NT2/D1 (cell line): ENCODE results near the gene SLC2A6.

Experiments
- DNase-seq: peaks from one replicate; pipeline ENCODE4 v3.0.0-alpha.2; 2011; ENCODE audit warnings: low read depth, low spot score
- H3K27me3 ChIP-seq: 2 replicates; pipeline ENCODE4 v1.6.0; 2011; ENCODE audit warnings: mild to moderate bottlenecking; ENCODE audit not compliant: insufficient read length, insufficient read depth
- H3K36me3 ChIP-seq: 2 replicates; pipeline ENCODE4 v1.6.1; 2011; ENCODE audit warnings: mild to moderate bottlenecking, low read length, mixed read lengths; ENCODE audit not compliant: insufficient read depth, insufficient read length
- H3K4me1 ChIP-seq: 2 replicates; pipeline ENCODE4 v1.5.1; 2011; ENCODE audit not compliant: insufficient read depth, insufficient read length
- H3K4me3 ChIP-seq: 2 replicates; pipeline ENCODE4 v1.5.1; 2011; ENCODE audit warnings: low read depth; ENCODE audit not compliant: insufficient read length
- H3K9ac ChIP-seq: 2 replicates; pipeline ENCODE4 v1.6.0; 2011; ENCODE audit warnings: low read depth; ENCODE audit not compliant: insufficient read length
- H3K9me3 ChIP-seq: 2 replicates; pipeline ENCODE4 v1.5.1; 2011; ENCODE audit warnings: mild to moderate bottlenecking, low read length; ENCODE audit not compliant: insufficient read depth
- SUZ12 ChIP-seq: IDR thresholded peaks from 2 replicates; pipeline ENCODE4 v1.6.1; 2011; ENCODE audit not compliant: insufficient read length, insufficient read depth; ENCODE audit errors: extremely low read depth
- YY1 ChIP-seq: IDR thresholded peaks from 2 replicates; pipeline ENCODE4 v1.6.1; 2011; ENCODE audit not compliant: insufficient read length, insufficient read depth
- ZNF274 ChIP-seq: IDR thresholded peaks from 2 replicates; pipeline ENCODE4 v1.6.1; 2011; ENCODE audit warnings: mild to moderate bottlenecking, low read depth, low read length

The SLC2A6 gene

DNA sequence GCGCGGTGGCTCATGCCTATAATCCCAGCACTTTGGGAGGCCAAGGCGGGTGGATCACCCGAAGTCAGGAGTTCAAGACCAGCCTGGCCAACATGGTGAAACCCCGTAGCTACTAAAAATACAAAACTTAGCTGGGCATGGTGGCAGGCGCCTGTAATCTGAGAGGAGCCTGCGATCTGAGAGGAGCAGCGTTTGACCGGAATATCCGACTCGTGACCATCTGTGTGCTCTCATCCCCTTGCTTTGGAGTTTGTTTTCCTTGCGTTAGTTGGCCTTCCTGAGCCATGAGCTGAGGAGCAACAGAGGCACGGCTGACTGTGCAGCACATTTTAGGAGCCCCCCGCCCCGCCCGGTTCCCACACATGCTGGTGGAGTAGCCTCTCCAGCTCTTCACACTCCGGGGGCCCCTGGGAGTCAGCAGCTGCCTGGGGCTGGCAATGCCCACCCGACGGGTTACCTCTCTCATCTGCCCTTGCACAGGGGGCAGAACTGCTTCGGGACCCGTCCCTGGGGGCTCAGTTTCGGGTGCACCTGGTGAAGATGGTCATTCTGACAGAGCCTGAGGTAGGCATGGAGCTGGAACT is 53.8 kb downstream of the SLC2A6 start:
- H3K36me3 ChIP-seq = peaks cover 18% of the 10 kb centered on the region
- TF ChIP-seq SUZ12 (no peak), YY1 (no peak), ZNF274 (no peak)
- H3K4me3 ChIP-seq = no peak overlapping the region
- DNase-seq = no peak
- H3K9ac ChIP-seq = no peak overlapping the region
- H3K9me3 ChIP-seq = no peaks in the 10 kb centered on the region; the same call in 1 of the 2 replicates
- peaks cover 20% of the 10 kb centered on the region for H3K4me1 ChIP-seq
- H3K27me3 ChIP-seq = peaks cover 4% of the 10 kb centered on the region

DNA sequence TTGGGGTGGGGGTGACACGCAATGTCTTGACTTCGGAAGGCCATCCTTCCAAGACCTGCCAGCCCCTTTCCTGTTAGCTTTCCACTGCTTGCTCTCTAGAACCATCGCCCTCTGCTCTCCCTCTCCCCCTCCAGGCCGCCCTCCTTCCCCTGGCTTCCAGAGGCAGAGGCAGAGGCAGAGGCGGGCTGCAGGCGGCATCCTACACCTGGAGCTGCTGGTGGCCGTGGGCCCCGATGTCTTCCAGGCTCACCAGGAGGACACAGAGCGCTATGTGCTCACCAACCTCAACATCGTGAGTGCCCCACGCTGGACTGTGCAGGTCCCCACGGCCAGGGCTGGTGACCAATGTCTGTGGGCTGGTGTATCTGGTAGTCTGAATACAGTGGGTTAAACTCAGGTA is 54.7 kb downstream of the SLC2A6 start:
- no peaks in the 10 kb centered on the region for H3K27me3 ChIP-seq
- H3K4me3 ChIP-seq = no peak overlapping the region
- peaks cover 18% of the 10 kb centered on the region for H3K36me3 ChIP-seq
- no peak for TF ChIP-seq ZNF274
- H3K9ac ChIP-seq = no peak overlapping the region
- H3K4me1 ChIP-seq = peaks cover 21% of the 10 kb centered on the region
- no peak for DNase-seq
- H3K9me3 ChIP-seq = no peaks in the 10 kb centered on the region; the same call in 1 of the 2 replicates

DNA sequence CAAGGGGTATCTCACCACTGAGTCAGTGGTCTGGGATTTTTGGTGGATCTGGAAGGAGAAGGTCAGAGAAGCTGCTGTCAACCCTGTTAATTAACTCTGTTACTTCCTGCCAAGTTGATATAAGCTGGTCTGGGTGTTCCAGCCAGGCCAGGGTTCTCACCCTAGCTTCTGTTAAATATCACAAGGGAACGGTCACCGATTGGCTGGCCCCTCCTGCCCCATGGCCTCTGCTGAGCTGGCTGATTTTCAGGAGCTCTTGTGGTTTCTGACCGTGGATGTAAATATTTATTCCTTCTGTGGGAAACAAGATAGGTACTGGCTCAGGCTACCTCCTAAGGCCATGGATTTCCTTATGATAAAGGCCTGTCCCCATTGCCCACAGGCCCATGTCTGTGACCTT is 55.7 kb downstream of the SLC2A6 start:
- Histone ChIP-seq H3K9ac (no peak overlapping the region), H3K27me3 (no peaks in the 10 kb centered on the region), H3K4me3 (no peak overlapping the region), H3K9me3 (no peaks in the 10 kb centered on the region; the same call in 1 of the 2 replicates), H3K36me3 (peaks cover 18% of the 10 kb centered on the region), H3K4me1 (peaks cover 21% of the 10 kb centered on the region)
- TF ChIP-seq ZNF274 (no peak), SUZ12 (no peak), YY1 (no peak)
- DNase-seq = no peak

DNA sequence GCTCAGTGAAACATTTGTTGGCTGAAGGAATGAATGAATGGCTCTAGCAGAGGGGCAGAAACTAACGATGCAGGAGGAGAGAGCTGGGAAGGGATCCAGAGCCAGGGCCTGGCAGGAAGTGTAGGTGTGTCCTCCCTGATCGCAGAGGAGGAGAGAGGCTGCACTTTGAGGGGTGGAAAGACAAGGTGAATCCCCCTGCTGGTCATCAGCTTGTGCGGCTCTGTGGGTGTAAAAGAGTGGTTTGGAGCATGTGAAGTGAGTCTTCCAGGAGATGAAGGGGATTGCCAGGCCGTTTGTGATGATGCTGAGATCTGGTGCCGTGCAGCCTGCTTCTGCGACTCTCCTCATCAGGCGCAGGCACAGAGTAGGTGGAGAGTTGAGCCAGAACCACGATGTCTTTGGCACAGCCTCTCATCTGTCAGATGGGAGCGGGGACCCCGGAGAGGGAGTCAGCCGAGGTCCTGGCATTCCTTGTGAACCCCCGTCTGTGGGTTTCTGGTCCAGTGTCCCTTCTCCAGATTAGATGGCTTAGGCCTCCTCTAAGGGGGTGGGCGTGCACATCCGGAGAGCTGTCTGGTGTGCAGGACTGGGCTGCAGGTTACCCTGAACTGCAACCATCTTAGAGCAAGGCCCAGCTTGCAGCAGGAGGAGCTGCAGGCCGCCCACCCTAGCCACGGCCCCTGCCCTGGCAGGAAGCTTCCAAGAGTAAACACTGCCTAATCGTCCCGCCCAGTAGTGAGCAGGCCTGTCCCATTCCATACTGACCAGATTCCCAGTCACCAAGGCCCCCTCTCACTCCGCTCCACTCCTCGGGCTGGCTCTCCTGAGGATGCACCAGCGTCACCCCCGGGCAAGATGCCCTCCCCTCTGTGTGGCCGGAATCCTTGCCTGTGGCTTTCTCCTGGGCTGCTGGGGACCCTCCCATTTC is 57.0 kb downstream of the SLC2A6 start, which contains the start of gene ADAMTS13:
TSS of gene ADAMTS13 (plus strand) at position 753 of the 928 bp plus-strand sequence. CDS start at position 830, 77 bp downstream.
- Histone ChIP-seq H3K4me3 (no peak within 1 kb of the TSS), H3K36me3 (peaks cover 18% of the 10 kb centered on the region), H3K9me3 (no peaks in the 10 kb centered on the region), H3K4me1 (peaks cover 17% of the 10 kb centered on the region), H3K27me3 (no peaks in the 10 kb centered on the region), H3K9ac (peak within 1 kb of the TSS; percentile 33)
- DNase-seq = no peak
- TF ChIP-seq ZNF274 = no peak
- TF ChIP-seq YY1 = no peak
- TF ChIP-seq SUZ12 = no peak
